Subcutaneous abdominal adipose tissue (tissue), 5 donors: Measurements from ENCODE around the gene THSD7A.
A peak's percentile ranks its signal among the peaks of the same experiment; 100 is the strongest.

ENCODE experiments used
- H3K27ac ChIP-seq: one replicate; pipeline ENCODE4 v1.7.0; 2013; ENCODE audit warnings: low read depth, mild to moderate bottlenecking, inconsistent platforms, low read length, moderate library complexity
- H3K27me3 ChIP-seq, 5 donors: one replicate each; pipeline ENCODE4 v1.7.0; 2013; ENCODE audit warnings: low read length in 5 of 5, inconsistent platforms in 1 of 5; ENCODE audit not compliant: control insufficient read depth in 5 of 5, insufficient read depth in 4 of 5
- H3K36me3 ChIP-seq, 5 donors: one replicate each; pipeline ENCODE4 v1.7.0; 2013; ENCODE audit warnings: low read length in 5 of 5; ENCODE audit not compliant: control insufficient read depth in 5 of 5, insufficient read depth in 5 of 5
- H3K4me1 ChIP-seq, 5 donors: one replicate each; pipeline ENCODE4 v1.7.0; 2013; ENCODE audit warnings: low read length in 5 of 5, mild to moderate bottlenecking in 3 of 5, moderate library complexity in 1 of 5; ENCODE audit not compliant: control insufficient read depth in 5 of 5, insufficient read depth in 5 of 5
- H3K4me3 ChIP-seq, 5 donors: one replicate each; pipeline ENCODE4 v1.7.0; 2013; ENCODE audit warnings: low read length in 5 of 5, low read depth in 1 of 5
- H3K9ac ChIP-seq, 5 donors: one replicate each; pipeline ENCODE4 v1.7.0; 2013; ENCODE audit warnings: low read length in 5 of 5, mild to moderate bottlenecking in 4 of 5, moderate library complexity in 3 of 5
- H3K9me3 ChIP-seq, 5 donors: one replicate each; pipeline ENCODE4 v1.7.0; 2013; ENCODE audit warnings: low read length in 5 of 5; ENCODE audit not compliant: control insufficient read depth in 5 of 5
- donor health status: healthy.
- donor health status: healthy.
- donor health status: healthy.
- donor health status: healthy.
- donor health status: healthy.

The THSD7A gene

GRCh38 chr7:11655642-11656041 is 176.4 kb downstream of the THSD7A start:
- no peak overlapping the region for H3K27ac ChIP-seq
- no peaks in the 10 kb centered on the region for H3K27me3 ChIP-seq
- no peaks in the 10 kb centered on the region for H3K4me1 ChIP-seq
- no peak overlapping the region for H3K4me3 ChIP-seq
- H3K9me3 ChIP-seq: no peaks in the 10 kb centered on the region
- no peak overlapping the region for H3K9ac ChIP-seq
- H3K36me3 ChIP-seq: no peaks in the 10 kb centered on the region

GRCh38 chr7:11655163-11655562 is 176.8 kb downstream of the THSD7A start:
- Histone ChIP-seq H3K27me3 (no peaks in the 10 kb centered on the region), H3K4me1 (peaks cover 0 to 3% (median 0%) of the 10 kb centered on the region in 5 donors), H3K9me3 (no peaks in the 10 kb centered on the region), H3K36me3 (no peaks in the 10 kb centered on the region), H3K4me3 (no peak overlapping the region), H3K27ac (no peak overlapping the region), H3K9ac (no peak overlapping the region)

DNA sequence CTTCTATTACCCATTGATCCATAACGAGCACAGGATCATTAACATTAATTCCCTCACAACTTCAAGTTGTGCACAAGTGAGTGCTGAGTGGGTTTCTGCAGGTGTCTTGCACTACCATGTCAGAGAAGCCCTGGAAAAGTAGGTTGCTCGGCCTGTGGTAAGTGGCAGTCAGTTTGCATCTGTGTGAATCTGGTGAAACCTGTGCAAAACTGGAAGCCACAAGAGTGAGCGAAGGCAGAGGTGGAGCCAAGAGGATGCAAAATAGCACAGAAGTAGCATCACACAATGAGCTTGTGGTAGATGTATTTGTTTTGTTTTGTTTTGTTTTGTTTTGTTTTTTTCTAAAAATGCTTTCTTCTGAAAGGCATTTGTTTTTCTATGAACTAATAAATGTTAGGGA is 181.5 kb downstream of the THSD7A start:
- no peak overlapping the region for H3K4me3 ChIP-seq
- no peaks in the 10 kb centered on the region for H3K9me3 ChIP-seq
- H3K36me3 ChIP-seq: no peaks in the 10 kb centered on the region
- no peak overlapping the region for H3K27ac ChIP-seq
- H3K27me3 ChIP-seq: no peaks in the 10 kb centered on the region
- H3K4me1 ChIP-seq: peaks cover 0 to 23% (median 10%) of the 10 kb centered on the region in 5 donors
- no peak overlapping the region for H3K9ac ChIP-seq

- H3K4me1 ChIP-seq: peaks cover 0 to 23% (median 10%) of the 10 kb centered on the region in 5 donors
Observed at GRCh38 chr7:11650030-11650429, 182.0 kb downstream of the THSD7A start.

DNA sequence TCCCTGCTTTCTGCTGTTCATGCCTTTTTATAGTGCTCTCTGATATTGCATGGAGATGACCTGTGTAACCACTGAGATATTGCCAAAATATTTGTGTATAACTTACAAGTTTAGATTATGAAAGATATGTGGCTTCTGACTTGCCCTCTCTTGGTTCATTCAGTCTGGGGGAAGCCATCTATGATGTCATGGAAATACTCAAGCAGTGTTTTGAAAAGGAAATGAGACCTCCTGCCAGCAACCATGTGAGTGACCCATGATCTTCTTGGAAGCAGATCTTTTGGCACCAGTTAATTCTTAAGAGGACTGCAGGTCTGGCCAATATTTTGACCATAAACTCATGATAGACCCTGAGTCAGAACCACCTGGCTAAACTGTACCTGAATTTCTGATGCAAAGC is 183.0 kb downstream of the THSD7A start:
- no peaks in the 10 kb centered on the region for H3K9me3 ChIP-seq

More at GRCh38 chr7:11650030-11650429, 182.0 kb downstream of the THSD7A start:
- Histone ChIP-seq H3K27ac (no peak overlapping the region), H3K9ac (no peak overlapping the region), H3K27me3 (no peaks in the 10 kb centered on the region), H3K4me3 (no peak overlapping the region), H3K36me3 (no peaks in the 10 kb centered on the region), H3K9me3 (no peaks in the 10 kb centered on the region)

DNA sequence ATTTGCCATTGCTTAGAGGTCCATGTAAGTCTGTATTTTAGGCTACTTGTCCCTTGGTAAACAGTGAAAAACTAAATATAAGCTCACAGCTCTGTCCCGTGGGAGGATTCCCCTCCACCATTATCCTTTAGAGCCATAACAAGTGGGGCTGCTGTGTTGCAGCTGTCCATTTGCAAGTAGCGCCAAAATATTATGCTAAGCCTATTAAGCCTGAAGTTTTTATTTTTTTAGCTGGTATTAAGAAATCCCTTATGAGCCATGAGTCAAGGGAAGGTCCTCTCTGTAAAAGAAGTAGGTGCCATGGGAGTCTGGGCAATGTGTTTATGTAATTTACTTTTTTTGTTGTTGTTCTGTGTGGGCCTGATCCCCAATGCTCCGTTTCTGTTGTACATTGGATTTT is 183.9 kb downstream of the THSD7A start:
- no peaks in the 10 kb centered on the region for H3K9me3 ChIP-seq
- H3K4me1 ChIP-seq: peaks cover 0 to 23% (median 10%) of the 10 kb centered on the region in 5 donors
- H3K27ac ChIP-seq: no peak overlapping the region
- H3K36me3 ChIP-seq: no peaks in the 10 kb centered on the region
- no peaks in the 10 kb centered on the region for H3K27me3 ChIP-seq
- no peak overlapping the region for H3K9ac ChIP-seq
- H3K4me3 ChIP-seq: no peak overlapping the region

More for the DNA sequence above, 183.0 kb downstream of the THSD7A start:
- Histone ChIP-seq H3K36me3 (no peaks in the 10 kb centered on the region), H3K4me1 (peaks cover 0 to 23% (median 10%) of the 10 kb centered on the region in 5 donors), H3K27me3 (no peaks in the 10 kb centered on the region), H3K9ac (no peak overlapping the region), H3K4me3 (no peak overlapping the region), H3K27ac (peak overlapping the region; percentile 58)

DNA sequence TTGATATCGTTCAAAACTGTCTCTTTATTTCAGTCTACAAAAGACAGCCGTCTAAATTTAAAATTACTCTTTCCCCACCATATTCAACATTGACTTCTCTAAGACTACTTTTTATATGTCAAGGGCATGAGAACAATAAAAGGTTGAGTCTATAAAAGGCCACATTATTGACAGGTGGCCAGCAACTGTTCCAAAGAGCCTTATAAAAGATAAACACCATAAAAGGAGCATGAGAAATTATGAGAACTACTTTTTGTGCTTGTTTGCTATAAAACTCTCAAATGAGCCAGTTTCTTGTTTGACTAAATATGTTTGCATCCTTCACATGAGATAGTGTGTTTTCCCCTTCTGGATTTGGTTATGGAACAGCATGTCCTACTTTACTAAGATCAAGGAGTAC is 189.2 kb downstream of the THSD7A start:
- Histone ChIP-seq H3K36me3 (no peaks in the 10 kb centered on the region), H3K27ac (no peak overlapping the region)

GRCh38 chr7:11642276-11642675 is 189.7 kb downstream of the THSD7A start:
- Histone ChIP-seq H3K9ac (no peak overlapping the region), H3K9me3 (no peaks in the 10 kb centered on the region), H3K27me3 (no peaks in the 10 kb centered on the region), H3K4me3 (no peak overlapping the region), H3K36me3 (no peaks in the 10 kb centered on the region), H3K27ac (no peak overlapping the region), H3K4me1 (no peaks in the 10 kb centered on the region)

More for the DNA sequence above, 189.2 kb downstream of the THSD7A start:
- Histone ChIP-seq H3K9ac (no peak overlapping the region), H3K4me3 (no peak overlapping the region), H3K27me3 (no peaks in the 10 kb centered on the region), H3K9me3 (no peaks in the 10 kb centered on the region), H3K4me1 (peaks cover 0 to under 1% (median 0%) of the 10 kb centered on the region in 5 donors)

GRCh38 chr7:11638011-11638774 is 193.8 kb downstream of the THSD7A start:
- Histone ChIP-seq H3K4me3 (no peak overlapping the region), H3K27me3 (no peaks in the 10 kb centered on the region), H3K9me3 (no peaks in the 10 kb centered on the region), H3K9ac (no peak overlapping the region), H3K27ac (no peak overlapping the region), H3K36me3 (no peaks in the 10 kb centered on the region), H3K4me1 (no peaks in the 10 kb centered on the region)

- no peak overlapping the region for H3K27ac ChIP-seq
- H3K27me3 ChIP-seq: no peaks in the 10 kb centered on the region
- no peaks in the 10 kb centered on the region for H3K4me1 ChIP-seq
- H3K9ac ChIP-seq: no peak overlapping the region
- no peaks in the 10 kb centered on the region for H3K36me3 ChIP-seq
- no peaks in the 10 kb centered on the region for H3K9me3 ChIP-seq
- H3K4me3 ChIP-seq: no peak overlapping the region
Observed at GRCh38 chr7:11636274-11636673, 195.7 kb downstream of the THSD7A start.
